Measurements from ENCODE around the gene RHOBTB3. TPM values are rescaled to one million over a fixed set of nuclear protein-coding genes. Genes with fewer than 3 reads are reported as not detected.
A peak's percentile ranks its signal among the peaks of the same experiment; 100 is the strongest.

The RHOBTB3 gene
- total RNA-seq, 4 donors from 2014 or later, result 109 to 245 (median 183) TPM

DNA sequence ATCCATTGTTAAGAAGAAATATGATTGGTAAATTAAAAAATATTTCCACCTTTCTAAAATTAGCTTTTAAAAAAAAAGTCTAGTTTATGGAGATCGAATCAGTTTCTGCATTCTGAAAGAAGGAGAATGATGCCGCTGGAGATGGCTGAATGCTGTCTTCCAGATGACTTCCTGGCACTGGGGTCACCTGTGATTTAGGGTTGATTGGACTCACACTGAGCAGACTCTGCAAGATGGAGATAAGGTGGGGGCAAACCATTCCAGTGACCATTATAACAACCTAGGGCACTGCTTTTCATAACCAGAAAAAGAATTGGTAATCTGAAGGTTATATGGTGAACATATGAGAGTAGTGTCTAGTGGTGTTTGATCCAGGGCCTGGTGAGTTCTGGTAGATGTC, 40.8 kb downstream of the RHOBTB3 start:
- TF ChIP-seq, protein P1, sequence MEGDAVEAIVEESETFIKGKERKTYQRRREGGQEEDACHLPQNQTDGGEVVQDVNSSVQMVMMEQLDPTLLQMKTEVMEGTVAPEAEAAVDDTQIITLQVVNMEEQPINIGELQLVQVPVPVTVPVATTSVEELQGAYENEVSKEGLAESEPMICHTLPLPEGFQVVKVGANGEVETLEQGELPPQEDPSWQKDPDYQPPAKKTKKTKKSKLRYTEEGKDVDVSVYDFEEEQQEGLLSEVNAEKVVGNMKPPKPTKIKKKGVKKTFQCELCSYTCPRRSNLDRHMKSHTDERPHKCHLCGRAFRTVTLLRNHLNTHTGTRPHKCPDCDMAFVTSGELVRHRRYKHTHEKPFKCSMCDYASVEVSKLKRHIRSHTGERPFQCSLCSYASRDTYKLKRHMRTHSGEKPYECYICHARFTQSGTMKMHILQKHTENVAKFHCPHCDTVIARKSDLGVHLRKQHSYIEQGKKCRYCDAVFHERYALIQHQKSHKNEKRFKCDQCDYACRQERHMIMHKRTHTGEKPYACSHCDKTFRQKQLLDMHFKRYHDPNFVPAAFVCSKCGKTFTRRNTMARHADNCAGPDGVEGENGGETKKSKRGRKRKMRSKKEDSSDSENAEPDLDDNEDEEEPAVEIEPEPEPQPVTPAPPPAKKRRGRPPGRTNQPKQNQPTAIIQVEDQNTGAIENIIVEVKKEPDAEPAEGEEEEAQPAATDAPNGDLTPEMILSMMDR (IDR thresholded peaks at IDR 0.05), result no peak
- no peak for ATAC-seq (ENCODE audit: low FRiP score)
- DNase-seq (ENCODE audit: low spot score), result no peak

DNA sequence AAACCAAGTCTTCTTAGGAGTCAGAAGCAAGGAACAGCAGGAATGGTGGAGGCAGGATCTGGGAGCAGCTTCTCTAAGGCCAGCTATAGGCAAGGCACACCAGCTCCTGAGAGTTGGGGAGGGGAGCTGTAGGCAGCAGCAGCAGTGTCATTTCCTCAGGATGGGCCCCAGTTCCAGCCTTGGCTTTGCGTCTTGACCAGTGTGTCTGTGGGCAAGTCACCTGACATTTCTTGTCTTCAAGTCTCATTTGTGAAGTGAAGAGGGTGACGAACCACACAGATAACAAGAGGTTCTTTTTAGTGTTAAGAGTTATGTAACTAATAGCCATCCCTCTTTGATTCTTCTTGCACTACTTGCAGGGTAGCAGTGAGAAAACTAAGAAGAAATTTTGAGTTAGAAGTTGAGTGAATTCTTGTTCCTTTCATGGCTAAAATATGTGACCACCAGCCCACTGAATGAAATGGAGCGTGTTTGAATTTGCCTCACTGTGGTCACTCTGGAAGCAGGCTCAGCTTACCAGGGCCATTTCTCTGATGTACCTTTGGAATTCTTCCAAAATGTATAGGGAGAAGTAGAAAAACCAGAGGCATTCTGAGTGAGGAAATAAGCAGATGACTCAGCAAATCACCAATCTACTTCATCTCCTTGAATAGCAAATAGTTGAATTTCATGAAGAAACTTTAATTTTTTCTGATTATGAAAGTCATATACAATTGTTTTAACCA, 42.4 kb downstream of the RHOBTB3 start:
- TF ChIP-seq, protein P1 (IDR thresholded peaks at IDR 0.05), result no peak
- no peak for DNase-seq (ENCODE audit: low spot score)
- ATAC-seq (ENCODE audit: low FRiP score), result no peak

DNA sequence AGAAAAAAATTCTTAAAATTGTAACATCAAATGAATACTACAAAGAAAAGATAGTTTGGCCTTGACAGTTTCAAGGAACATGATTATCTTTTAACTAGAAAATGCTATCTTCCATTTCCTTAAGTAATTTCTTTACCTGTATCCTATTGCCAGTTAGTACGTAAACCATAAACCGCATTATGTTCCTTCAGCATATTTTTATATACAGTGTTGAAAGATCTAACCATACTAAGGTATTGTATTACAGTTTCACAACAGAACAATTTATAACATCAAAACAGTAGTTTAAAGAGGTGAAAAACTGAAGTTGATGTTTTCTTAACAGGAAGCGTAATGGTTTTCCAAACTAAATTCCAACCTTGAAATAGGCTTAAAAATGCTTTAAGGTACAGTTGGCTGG, 46.3 kb downstream of the RHOBTB3 start:
- DNase-seq (ENCODE audit: low spot score) (no peak), ATAC-seq (ENCODE audit: low FRiP score) (no peak)
- TF ChIP-seq, protein P1 (IDR thresholded peaks at IDR 0.05), result no peak

DNA sequence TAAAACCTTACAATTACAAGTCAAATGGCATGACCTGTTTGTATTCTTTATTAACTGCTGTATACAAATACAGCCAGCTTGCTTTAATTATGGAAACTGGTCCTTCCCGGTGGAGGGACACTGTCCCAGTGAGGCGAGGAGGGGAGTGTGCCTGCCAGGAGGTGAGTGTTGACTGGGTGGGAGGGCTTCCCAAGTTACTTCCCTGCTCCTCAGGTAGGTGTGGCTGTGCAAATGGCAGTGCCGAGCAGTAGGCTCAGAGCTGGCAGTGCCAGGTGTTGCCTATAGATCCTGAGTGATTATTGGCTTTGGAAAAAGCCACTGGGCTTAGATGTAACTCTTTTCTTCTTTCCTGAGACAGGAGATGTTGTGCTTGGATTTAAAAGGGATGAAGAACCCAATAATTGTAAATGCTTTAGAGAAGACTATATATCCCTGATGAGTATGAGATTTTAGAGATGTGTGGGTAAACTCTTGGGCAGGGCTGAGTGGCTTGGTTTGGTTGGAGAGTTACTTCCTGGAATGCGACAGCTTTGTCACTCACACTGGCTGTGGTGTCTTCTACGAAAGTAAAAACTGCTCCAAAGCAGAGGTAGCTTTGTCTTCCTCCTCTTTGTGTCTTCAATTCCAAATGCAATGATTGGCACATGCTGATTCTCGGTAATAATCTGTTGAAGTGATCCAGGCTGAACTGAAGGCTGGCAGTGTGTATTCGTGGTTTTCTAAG, 47.7 kb downstream of the RHOBTB3 start:
- DNase-seq (ENCODE audit: low spot score) (no peak), ATAC-seq (ENCODE audit: low FRiP score) (no peak)
- TF ChIP-seq, protein P1 (IDR thresholded peaks at IDR 0.05), result no peak

DNA sequence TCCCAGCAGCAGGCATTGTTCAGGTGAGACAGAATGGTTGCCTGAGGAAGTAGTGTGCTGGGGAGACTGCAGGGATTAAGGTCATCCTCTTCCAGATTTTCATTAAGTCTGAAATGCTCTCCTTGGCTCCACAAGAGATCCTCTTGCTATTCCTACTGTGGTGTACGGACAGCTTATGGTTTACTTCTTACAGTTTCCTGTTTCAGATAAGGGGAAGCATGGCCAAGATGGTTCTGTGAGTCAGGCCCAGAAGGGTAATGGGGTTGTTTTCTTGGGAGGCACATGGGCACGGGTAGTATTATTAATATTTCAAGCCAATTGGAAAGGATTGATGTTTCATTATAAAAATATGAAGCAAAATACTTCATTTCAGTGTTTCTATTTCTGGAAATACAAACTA, 48.5 kb downstream of the RHOBTB3 start:
- TF ChIP-seq, protein P1 (IDR thresholded peaks at IDR 0.05), result no peak
- DNase-seq (ENCODE audit: low spot score), result no peak
- ATAC-seq (ENCODE audit: low FRiP score), result no peak

DNA sequence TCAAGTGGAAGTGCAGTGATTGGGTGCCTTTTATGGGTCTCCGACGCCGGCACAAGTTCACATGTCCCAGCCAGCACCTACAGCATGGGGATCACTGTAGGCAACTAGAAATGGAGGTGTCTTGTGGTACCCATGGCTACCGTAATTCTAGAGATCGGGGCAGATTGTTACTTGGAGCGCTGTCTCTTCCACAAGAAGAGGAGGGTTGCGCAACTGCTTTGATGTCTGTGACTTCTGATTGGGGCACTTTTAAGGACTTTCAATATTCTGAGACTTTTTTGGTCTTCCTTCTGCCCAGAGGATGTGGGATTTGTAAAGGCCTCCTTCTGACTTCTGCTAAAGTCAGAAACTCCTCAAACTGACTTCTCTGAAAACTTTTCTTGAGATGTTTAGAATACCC, 49.5 kb downstream of the RHOBTB3 start:
- DNase-seq (ENCODE audit: low spot score), result no peak
- TF ChIP-seq, protein P1 (IDR thresholded peaks at IDR 0.05), result no peak
- ATAC-seq (ENCODE audit: low FRiP score), result peak; percentile 10
